Neural cell (in vitro differentiated cells): ENCODE measurements around the gene KCNH5.

Source experiments
- CTCF ChIP-seq: fragments of 450-650 bp; IDR thresholded peaks from 2 replicates; pipeline ENCODE4 v1.5.1; 2014; ENCODE audit warnings: antibody characterized with exemption, mild to moderate bottlenecking, moderate library complexity; ENCODE audit not compliant: poor library complexity, severe bottlenecking
- EZH2 ChIP-seq: fragments of 200-600, 300-800 bp; shearing (Covaris generic), sonication (generic); IDR thresholded peaks from 2 replicates; pipeline ENCODE4 v1.6.1; 2014; ENCODE audit warnings: antibody characterized with exemption, low read length, borderline replicate concordance, mild to moderate bottlenecking; ENCODE audit not compliant: insufficient read depth, poor library complexity, severe bottlenecking
- MXI1 ChIP-seq: fragments of 450-650 bp; conservative IDR thresholded peaks from 2 replicates; pipeline ENCODE4 v1.6.1; 2014; ENCODE audit warnings: antibody characterized with exemption, mild to moderate bottlenecking; ENCODE audit not compliant: poor library complexity, severe bottlenecking
- SMC3 ChIP-seq: fragments of 450-650 bp; conservative IDR thresholded peaks from 2 replicates; pipeline ENCODE4 v1.6.1; 2014; ENCODE audit warnings: antibody characterized with exemption, mild to moderate bottlenecking, moderate library complexity; ENCODE audit not compliant: poor library complexity
- TAF1 ChIP-seq: IDR thresholded peaks from 2 replicates; pipeline ENCODE4 v1.6.1; 2012; ENCODE audit warnings: low read depth

GRCh38 chr14:62777510-62777909 lies 267.7 kb downstream of the KCNH5 start:
- TF ChIP-seq CTCF (no peak), TAF1 (no peak), EZH2 (no peak), MXI1 (no peak), SMC3 (no peak)
